GM23248 (cell line): ENCODE results near the gene TNFSF13.

Experiments used
- EZH2 ChIP-seq: fragments of 200-600 bp; sonication (generic); IDR thresholded peaks from 2 replicates; pipeline ENCODE4 v1.6.1; 2018; ENCODE audit warnings: antibody characterized with exemption, mild to moderate bottlenecking; ENCODE audit not compliant: insufficient read depth, poor library complexity, severe bottlenecking
- EZH2phosphoT487 ChIP-seq: fragments of 200-600 bp; sonication (generic); IDR thresholded peaks from 2 replicates; pipeline ENCODE4 v1.6.1; 2018; ENCODE audit warnings: antibody characterized with exemption, moderate library complexity, mild to moderate bottlenecking, low read depth; ENCODE audit not compliant: insufficient read depth

DNA sequence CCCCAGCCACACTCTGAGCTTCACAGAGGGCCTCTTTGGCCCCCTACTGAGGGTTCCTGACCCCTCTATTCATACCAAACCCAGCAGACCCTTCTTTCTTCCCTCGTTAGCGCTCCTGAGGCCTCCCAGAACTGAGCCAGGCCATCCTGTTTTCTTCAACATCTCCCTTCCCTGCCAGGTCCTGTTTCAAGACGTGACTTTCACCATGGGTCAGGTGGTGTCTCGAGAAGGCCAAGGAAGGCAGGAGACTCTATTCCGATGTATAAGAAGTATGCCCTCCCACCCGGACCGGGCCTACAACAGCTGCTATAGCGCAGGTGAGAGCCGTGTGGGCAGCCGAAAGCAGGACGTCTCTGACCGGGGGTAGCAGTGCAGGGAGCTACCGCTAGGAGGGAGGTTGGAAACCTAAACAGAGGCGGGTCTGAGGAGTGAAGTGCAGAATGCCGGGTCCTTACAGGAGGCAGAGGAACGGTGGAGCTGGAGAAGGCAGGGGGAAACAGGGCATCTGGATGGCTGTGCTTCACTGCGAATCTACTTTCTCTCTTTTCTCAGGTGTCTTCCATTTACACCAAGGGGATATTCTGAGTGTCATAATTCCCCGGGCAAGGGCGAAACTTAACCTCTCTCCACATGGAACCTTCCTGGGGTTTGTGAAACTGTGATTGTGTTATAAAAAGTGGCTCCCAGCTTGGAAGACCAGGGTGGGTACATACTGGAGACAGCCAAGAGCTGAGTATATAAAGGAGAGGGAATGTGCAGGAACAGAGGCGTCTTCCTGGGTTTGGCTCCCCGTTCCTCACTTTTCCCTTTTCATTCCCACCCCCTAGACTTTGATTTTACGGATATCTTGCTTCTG, 1.9 kb downstream of the TNFSF13 start:
- TF ChIP-seq EZH2phosphoT487 = no peak
- no peak for TF ChIP-seq EZH2
